ENCODE results near the gene KLHL21.
A peak's percentile ranks its signal among the peaks of the same experiment; 100 is the strongest.

Gene KLHL21

GRCh38 chr1:6613361-6614018 lies 10.8 kb upstream of the KLHL21 start, which contains the start of gene PHF13:
TSS of gene PHF13 (plus strand) at chr1:6613731. CDS start at chr1:6614067, 336 bp downstream.
- no peak for TF ChIP-seq CTCF (IDR thresholded peaks at IDR 0.05; ENCODE audit: extremely low read depth, missing control alignments)
- peak; percentile 100 for DNase-seq (ENCODE audit: low spot score)

- DNase-seq (ENCODE audit: low spot score) = no peak
- no peak for TF ChIP-seq CTCF (IDR thresholded peaks at IDR 0.05; ENCODE audit: extremely low read depth, missing control alignments)
Measured at GRCh38 chr1:6612641-6613360, 10.1 kb upstream of the KLHL21 start.

- no peak for TF ChIP-seq CTCF (IDR thresholded peaks at IDR 0.05; ENCODE audit: extremely low read depth, missing control alignments)
- no peak for DNase-seq (ENCODE audit: low spot score)
Measured at GRCh38 chr1:6603915-6604558, 1.4 kb upstream of the KLHL21 start.

- no peak for TF ChIP-seq CTCF (IDR thresholded peaks at IDR 0.05; ENCODE audit: extremely low read depth, missing control alignments)
- peak; percentile 61 for DNase-seq (ENCODE audit: low spot score)
Measured at GRCh38 chr1:6603238-6603914, 707 bp upstream of the KLHL21 start.

- DNase-seq (ENCODE audit: low spot score) = peak; percentile 81
- TF ChIP-seq CTCF (IDR thresholded peaks at IDR 0.05; ENCODE audit: extremely low read depth, missing control alignments) = no peak
Measured at GRCh38 chr1:6601923-6602668, 573 bp downstream of the KLHL21 start.

- TF ChIP-seq CTCF (IDR thresholded peaks at IDR 0.05; ENCODE audit: extremely low read depth, missing control alignments) = no peak
- peak; percentile 80 for DNase-seq (ENCODE audit: low spot score)
Measured at GRCh38 chr1:6601049-6601922, 1.4 kb downstream of the KLHL21 start.

All from GM20000 (cell line).